ENCODE results near the gene LEPR. TPM values are rescaled to one million over a fixed set of nuclear protein-coding genes. Genes with fewer than 3 reads are reported as not detected.

Gene LEPR
- total RNA-seq, 1 experiment from 2014 or later: 3.0 TPM

GRCh38 chr1:65421351-65422025 lies 1.0 kb downstream of the LEPR start:
- intact Hi-C loops (cut with micrococcal nuclease; ENCODE audit: unreplicated experiment): loop anchor here (10.0 kb wide), 2 partner anchors 187 to 357 kb away; no protein-coding TSS in a partner anchor
- CTCF ChIA-PET: no interaction called here

More at GRCh38 chr1:65421351-65422025, 1.0 kb downstream of the LEPR start:
- H3K27ac ChIP-seq (ENCODE audit: low read length): peak overlapping the region; percentile 88
- no peak for DNase-seq (ENCODE audit: low read depth, low spot score)
- no peak for ATAC-seq
- no peak for TF ChIP-seq SIN3A (IDR thresholded peaks at IDR 0.05; ENCODE audit: borderline replicate concordance, insufficient read depth, low read depth, low read length)
- TF ChIP-seq CTCF (IDR thresholded peaks at IDR 0.05): no peak
- TF ChIP-seq TCF7L2 (IDR thresholded peaks at IDR 0.05; ENCODE audit: low read depth, low read length): no peak
- no peak for TF ChIP-seq POLR2AphosphoS5 (IDR thresholded peaks at IDR 0.05; ENCODE audit: low read depth, low read length)
- no peak for TF ChIP-seq REST (IDR thresholded peaks at IDR 0.05; ENCODE audit: insufficient read depth in 1 of 2, low read depth in 2 of 2, low read length in 1 of 2)
- POLR2A ChIA-PET: no interaction called here
- peaks cover 3% of the 10 kb centered on the region for H3K36me3 ChIP-seq (ENCODE audit: control insufficient read depth, insufficient read depth, low read length)
- BruUV-seq (replicated peaks): no TSS peak
- no peaks in the 10 kb centered on the region for H3K9me3 ChIP-seq (ENCODE audit: control insufficient read depth, insufficient read depth, low read depth, low read length)
- H3K4me3 ChIP-seq (ENCODE audit: low read depth in 2 of 2, low read length in 2 of 2): peak overlapping the region; percentile 74 to 99
- H3K4me1 ChIP-seq (ENCODE audit: control insufficient read depth, insufficient read depth, low read length): peaks cover 38% of the 10 kb centered on the region
- no peaks in the 10 kb centered on the region for H3K27me3 ChIP-seq (ENCODE audit: control insufficient read depth, insufficient read depth, low read length)
- in situ Hi-C loops (cut with HindIII; ENCODE audit: low pct_unique_long_range_greater_than_20kb, low sequenced_read_pairs): no loop called here
